Neuronal stem cell (in vitro differentiated cells): ENCODE measurements around the gene TNFSF15.

ENCODE experiments used
- DNase-seq: peaks from one replicate; pipeline ENCODE4 v3.0.0-alpha.2; 2013; ENCODE audit warnings: low spot score
- H2AFZ ChIP-seq: one replicate; pipeline ENCODE4 v1.6.1; 2013; ENCODE audit warnings: mild to moderate bottlenecking, low read length, inconsistent platforms
- H2AK5ac ChIP-seq: 2 replicates; pipeline ENCODE4 v1.6.1; 2013; ENCODE audit warnings: low read depth, mild to moderate bottlenecking, inconsistent platforms, low read length, moderate library complexity, mixed read lengths
- H2BK120ac ChIP-seq: 2 replicates; pipeline ENCODE4 v1.6.1; 2013; ENCODE audit warnings: low read depth, mild to moderate bottlenecking, inconsistent platforms, low read length, moderate library complexity, mixed read lengths
- H2BK12ac ChIP-seq: one replicate; pipeline ENCODE4 v1.6.1; 2013; ENCODE audit warnings: low read length, inconsistent platforms
- H2BK15ac ChIP-seq: 2 replicates; pipeline ENCODE4 v1.6.1; 2013; ENCODE audit warnings: mild to moderate bottlenecking, low read length, inconsistent platforms, mixed read lengths
- H2BK5ac ChIP-seq: one replicate; pipeline ENCODE4 v1.6.1; 2013; ENCODE audit warnings: inconsistent platforms, mild to moderate bottlenecking, low read length, moderate library complexity
- H3K14ac ChIP-seq: one replicate; pipeline ENCODE4 v1.6.1; 2013; ENCODE audit warnings: low read length, inconsistent platforms
- H3K18ac ChIP-seq: 2 replicates; pipeline ENCODE4 v1.6.1; 2013; ENCODE audit warnings: low read length, inconsistent platforms
- H3K23ac ChIP-seq: 2 replicates; pipeline ENCODE4 v1.6.1; 2013; ENCODE audit warnings: low read depth, mild to moderate bottlenecking, mixed read lengths, low read length, inconsistent platforms; ENCODE audit not compliant: poor library complexity
- H3K27ac ChIP-seq: replicated peaks from 3 replicates; pipeline ENCODE4 v1.5.1; 2013; ENCODE audit warnings: low read length, inconsistent platforms
- H3K27me3 ChIP-seq, 3 experiments: 2 replicates each; pipeline ENCODE4 v1.6.1; 2013; ENCODE audit warnings: low read length in 3 of 3, mild to moderate bottlenecking in 2 of 3, inconsistent platforms in 1 of 3, low read depth in 1 of 3, mixed read lengths in 1 of 3, moderate library complexity in 1 of 3; ENCODE audit not compliant: control insufficient read depth in 3 of 3, insufficient read depth in 3 of 3
- H3K36me3 ChIP-seq, 2 donors: replicated peaks in 1 of 2; 2 replicates each; pipeline ENCODE4 v1.6.1; 2013; ENCODE audit warnings: low read length in 2 of 2; ENCODE audit not compliant: control insufficient read depth in 2 of 2, insufficient read depth in 2 of 2
- H3K4ac ChIP-seq: 2 replicates; pipeline ENCODE4 v1.6.1; 2013; ENCODE audit warnings: inconsistent platforms, mild to moderate bottlenecking, low read length, moderate library complexity
- H3K4me1 ChIP-seq, 2 donors: 1 replicate in 1 of 2; 2 replicates in 1 of 2; pipeline ENCODE4 v1.6.1; 2013; ENCODE audit warnings: low read length in 2 of 2, low read depth in 1 of 2; ENCODE audit not compliant: control insufficient read depth in 2 of 2, insufficient read depth in 1 of 2
- H3K4me2 ChIP-seq: one replicate; pipeline ENCODE4 v1.6.1; 2013; ENCODE audit warnings: mild to moderate bottlenecking, low read length, inconsistent platforms; ENCODE audit not compliant: insufficient read depth, poor library complexity, severe bottlenecking
- H3K4me3 ChIP-seq, 2 donors: 2 replicates each; pipeline ENCODE4 v1.5.1; 2013; ENCODE audit warnings: low read length in 2 of 2, mild to moderate bottlenecking in 2 of 2, inconsistent platforms in 1 of 2, moderate library complexity in 1 of 2
- H3K79me1 ChIP-seq: one replicate; pipeline ENCODE4 v1.6.1; 2013; ENCODE audit warnings: low read depth, mild to moderate bottlenecking, inconsistent platforms, low read length, moderate library complexity
- H3K9ac ChIP-seq: one replicate; pipeline ENCODE4 v1.6.1; 2013; ENCODE audit warnings: mild to moderate bottlenecking, low read depth, low read length, inconsistent platforms; ENCODE audit not compliant: poor library complexity
- H3K9me3 ChIP-seq, 2 donors: replicated peaks in 1 of 2; 2 replicates each; pipeline versions ENCODE3 to v1.6.1; 2013; ENCODE audit warnings: low read length in 2 of 2, mild to moderate bottlenecking in 2 of 2, inconsistent platforms in 1 of 2, low read depth in 1 of 2, mixed read lengths in 1 of 2, moderate library complexity in 1 of 2; ENCODE audit not compliant: control insufficient read depth in 2 of 2, insufficient read depth in 1 of 2
- H4K8ac ChIP-seq: one replicate; pipeline ENCODE4 v1.6.1; 2013; ENCODE audit warnings: low read depth, mild to moderate bottlenecking, inconsistent platforms, low read length, moderate library complexity
- H4K91ac ChIP-seq: one replicate; pipeline ENCODE4 v1.6.1; 2013; ENCODE audit warnings: low read length, low read depth, mild to moderate bottlenecking, inconsistent platforms; ENCODE audit not compliant: poor library complexity
- WGBS, 2 donors: extraction: QIAGEN DNeasy Blood & Tissue Kit; methylation state at CpG; one replicate each; pipeline ENCODE4 v1.1.7; 2013; ENCODE audit warnings: missing lambda C conversion rate in 2 of 2, mixed read lengths in 1 of 2; ENCODE audit not compliant: insufficient read length in 2 of 2, insufficient replicate concordance in 1 of 2; ENCODE audit errors: extremely low coverage in 2 of 2; 5-methylcytosine and 5-hydroxymethylcytosine counted together

TNFSF15 gene

DNA sequence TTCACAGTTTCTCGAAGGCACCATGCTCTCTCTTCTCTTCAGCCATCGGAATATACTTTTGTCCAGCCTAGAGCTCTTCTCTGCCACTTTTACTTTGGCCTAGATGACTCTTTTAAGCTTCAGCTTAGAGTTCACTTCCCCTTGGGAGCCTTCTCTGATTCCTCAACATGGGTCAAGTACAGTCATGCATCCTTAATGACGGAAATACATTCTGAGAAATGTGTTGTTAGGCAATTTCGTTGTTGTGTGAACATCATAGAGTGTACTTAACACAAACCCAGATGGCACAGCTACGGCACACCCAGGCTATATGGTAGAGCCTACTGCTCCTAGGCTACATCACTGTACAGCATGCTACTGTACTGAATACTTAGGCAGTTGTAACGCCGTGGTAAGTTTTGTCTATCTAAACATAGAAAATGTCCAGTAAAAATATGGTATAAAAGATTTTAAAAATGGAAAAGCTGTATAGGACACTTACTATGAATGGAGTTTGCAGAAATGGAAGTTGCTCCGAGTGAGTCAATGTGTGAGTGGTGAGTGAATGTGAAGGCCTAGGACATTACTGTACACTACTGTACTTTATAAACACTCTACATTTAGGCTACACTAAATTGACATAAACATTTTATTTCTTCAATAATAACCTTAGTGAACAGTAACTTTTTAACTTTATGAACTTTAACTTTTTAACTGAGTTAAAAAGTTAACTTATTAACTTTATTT, 15.1 kb upstream of the TNFSF15 start:
- H3K27ac ChIP-seq = no peak overlapping the region
- no peaks in the 10 kb centered on the region for H3K27me3 ChIP-seq
- no peak overlapping the region for H2BK120ac ChIP-seq
- H3K4me2 ChIP-seq = no peak overlapping the region
- no peak overlapping the region for H4K91ac ChIP-seq
- no peaks in the 10 kb centered on the region for H3K36me3 ChIP-seq
- H3K4ac ChIP-seq = no peak overlapping the region
- no CpG with 5 or more reads among the region's 8 CpGs for WGBS, 2 donors
- H2BK5ac ChIP-seq = no peak overlapping the region
- no peak overlapping the region for H2AFZ ChIP-seq
- DNase-seq = no peak
- no peak overlapping the region for H3K9ac ChIP-seq
- H4K8ac ChIP-seq = no peak overlapping the region
- no peak overlapping the region for H3K18ac ChIP-seq
- H3K4me1 ChIP-seq = peaks cover 0 to 4% of the 10 kb centered on the region in 2 donors
- H2AK5ac ChIP-seq = no peak overlapping the region
- H3K79me1 ChIP-seq = no peaks in the 10 kb centered on the region
- H2BK12ac ChIP-seq = no peak overlapping the region
- H3K14ac ChIP-seq = no peak overlapping the region
- no peak overlapping the region for H2BK15ac ChIP-seq
- H3K9me3 ChIP-seq = no peaks in the 10 kb centered on the region
- H3K4me3 ChIP-seq = no peak overlapping the region
- H3K23ac ChIP-seq = no peak overlapping the region

GRCh38 chr9:114818178-114818577, 12.3 kb upstream of the TNFSF15 start:
- no peak overlapping the region for H3K18ac ChIP-seq
- no peak overlapping the region for H2BK5ac ChIP-seq
- no CpG with 5 or more reads among the region's 1 CpG for WGBS, 2 donors
- no peak overlapping the region for H3K14ac ChIP-seq
- H2BK15ac ChIP-seq = no peak overlapping the region
- no peaks in the 10 kb centered on the region for H3K9me3 ChIP-seq
- no peak overlapping the region for H2BK120ac ChIP-seq
- H2AFZ ChIP-seq = no peak overlapping the region
- no peak overlapping the region for H3K23ac ChIP-seq
- H3K9ac ChIP-seq = no peak overlapping the region
- H2BK12ac ChIP-seq = no peak overlapping the region
- no peak overlapping the region for H4K8ac ChIP-seq
- no peaks in the 10 kb centered on the region for H3K27me3 ChIP-seq
- H3K27ac ChIP-seq = no peak overlapping the region
- no peaks in the 10 kb centered on the region for H3K79me1 ChIP-seq
- H4K91ac ChIP-seq = no peak overlapping the region
- H3K4me2 ChIP-seq = no peak overlapping the region
- peaks cover 0 to 4% of the 10 kb centered on the region in 2 donors for H3K4me1 ChIP-seq
- H3K4me3 ChIP-seq = no peak overlapping the region
- no peak for DNase-seq
- no peak overlapping the region for H2AK5ac ChIP-seq
- no peaks in the 10 kb centered on the region for H3K36me3 ChIP-seq
- no peak overlapping the region for H3K4ac ChIP-seq

DNA sequence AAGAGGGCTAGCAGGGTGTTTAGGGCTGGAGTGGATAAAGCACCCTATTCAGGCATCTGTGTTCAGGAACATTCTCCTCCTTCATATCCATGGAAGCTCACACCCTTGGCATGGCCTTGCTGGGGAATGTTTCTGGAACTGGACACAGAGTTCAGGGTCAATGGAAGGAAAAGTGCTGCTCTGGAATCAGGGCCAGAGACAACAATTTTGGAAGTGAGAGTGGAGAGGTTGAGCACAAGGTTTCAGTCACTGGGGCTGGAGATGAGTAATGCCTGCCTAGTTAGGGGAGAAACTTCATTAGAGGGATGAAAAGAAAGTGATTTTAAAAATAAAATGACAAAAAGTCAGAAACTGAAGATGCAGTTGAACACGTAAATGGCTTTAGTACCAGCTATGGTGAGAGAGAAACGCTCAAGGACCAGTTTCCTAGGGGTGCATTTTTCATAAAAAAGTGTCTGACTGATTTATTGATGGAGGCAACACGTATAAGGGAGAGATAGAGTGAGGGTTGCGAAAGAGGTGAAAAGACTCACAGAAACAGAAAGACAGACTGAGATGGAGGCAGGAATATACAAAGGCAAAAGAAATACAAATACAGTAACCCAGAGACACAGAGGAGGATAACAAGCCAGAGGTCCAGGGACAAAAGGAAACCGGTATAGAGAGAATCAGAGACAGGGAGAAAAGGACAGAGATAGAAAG, 8.0 kb upstream of the TNFSF15 start:
- H2BK15ac ChIP-seq = no peak overlapping the region
- H4K8ac ChIP-seq = no peak overlapping the region
- no peak overlapping the region for H3K18ac ChIP-seq
- no peak overlapping the region for H2BK12ac ChIP-seq
- no peaks in the 10 kb centered on the region for H3K36me3 ChIP-seq
- H2AK5ac ChIP-seq = no peak overlapping the region
- H3K4me2 ChIP-seq = no peak overlapping the region
- peaks cover 0 to 6% of the 10 kb centered on the region in 2 donors for H3K4me1 ChIP-seq
- no peak overlapping the region for H3K4me3 ChIP-seq
- H3K79me1 ChIP-seq = no peaks in the 10 kb centered on the region
- no peak for DNase-seq
- H2BK120ac ChIP-seq = no peak overlapping the region
- H3K4ac ChIP-seq = no peak overlapping the region
- H3K23ac ChIP-seq = no peak overlapping the region
- no CpG with 5 or more reads among the region's 5 CpGs for WGBS, 2 donors
- H2AFZ ChIP-seq = no peak overlapping the region
- no peak overlapping the region for H3K14ac ChIP-seq
- no peaks in the 10 kb centered on the region for H3K27me3 ChIP-seq
- no peak overlapping the region for H2BK5ac ChIP-seq
- H3K27ac ChIP-seq = no peak overlapping the region
- H3K9me3 ChIP-seq = no peaks in the 10 kb centered on the region
- no peak overlapping the region for H3K9ac ChIP-seq
- H4K91ac ChIP-seq = no peak overlapping the region

DNA sequence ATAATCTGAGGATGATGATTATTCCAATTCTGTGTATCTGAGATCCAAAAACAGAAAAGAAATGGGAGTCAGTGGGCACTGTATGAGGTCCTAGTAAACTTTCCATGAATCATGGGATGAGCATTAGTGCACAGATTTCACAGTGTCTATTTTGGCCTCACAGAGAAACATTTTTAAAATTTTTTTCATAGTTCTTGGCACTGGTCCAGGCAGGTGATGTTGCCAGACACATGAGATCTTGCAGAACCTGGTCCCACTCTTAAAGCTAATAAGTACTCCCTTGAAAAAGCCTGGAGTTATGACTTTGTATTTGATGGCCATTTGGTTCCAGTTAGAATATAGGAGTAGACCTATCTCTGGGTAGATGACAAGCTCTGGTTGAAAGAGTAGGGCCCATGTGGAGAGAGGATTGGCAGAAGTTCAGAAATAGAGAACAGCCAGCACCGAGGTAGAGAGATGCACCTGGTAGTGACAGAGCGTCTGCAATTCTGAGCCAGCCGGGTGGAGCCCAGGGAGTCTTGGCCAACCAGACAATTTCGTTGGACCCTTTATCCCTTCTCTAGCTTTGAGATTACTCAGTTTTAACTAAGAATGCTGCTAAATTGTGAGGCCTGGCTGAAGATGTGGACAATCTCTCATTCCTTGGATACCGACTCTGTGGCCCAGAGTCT, 6.3 kb upstream of the TNFSF15 start:
- H3K36me3 ChIP-seq = no peaks in the 10 kb centered on the region
- H3K14ac ChIP-seq = no peak overlapping the region
- H3K79me1 ChIP-seq = no peaks in the 10 kb centered on the region
- no peak overlapping the region for H2BK120ac ChIP-seq
- no peak overlapping the region for H3K4ac ChIP-seq
- H3K9me3 ChIP-seq = no peaks in the 10 kb centered on the region
- no peak overlapping the region for H3K4me3 ChIP-seq
- H2BK5ac ChIP-seq = no peak overlapping the region
- no peak overlapping the region for H3K9ac ChIP-seq
- no peak overlapping the region for H2BK15ac ChIP-seq
- no peak overlapping the region for H2BK12ac ChIP-seq
- H4K91ac ChIP-seq = no peak overlapping the region
- H2AK5ac ChIP-seq = no peak overlapping the region
- no peaks in the 10 kb centered on the region for H3K27me3 ChIP-seq
- H3K4me2 ChIP-seq = no peak overlapping the region
- H3K4me1 ChIP-seq = peaks cover 0 to 6% of the 10 kb centered on the region in 2 donors
- H3K18ac ChIP-seq = no peak overlapping the region
- no peak overlapping the region for H4K8ac ChIP-seq
- no peak overlapping the region for H2AFZ ChIP-seq
- WGBS, 2 donors = no CpG with 5 or more reads among the region's 5 CpGs
- no peak overlapping the region for H3K23ac ChIP-seq
- DNase-seq = no peak
- H3K27ac ChIP-seq = no peak overlapping the region
